ENCODE results near the gene DHX15.

Gene DHX15

GRCh38 chr4:24561438-24562139 lies 22.8 kb downstream of the DHX15 start:
- no peak overlapping the region for H3K4me3 ChIP-seq (ENCODE audit: low read length)
- TF ChIP-seq, protein P1, sequence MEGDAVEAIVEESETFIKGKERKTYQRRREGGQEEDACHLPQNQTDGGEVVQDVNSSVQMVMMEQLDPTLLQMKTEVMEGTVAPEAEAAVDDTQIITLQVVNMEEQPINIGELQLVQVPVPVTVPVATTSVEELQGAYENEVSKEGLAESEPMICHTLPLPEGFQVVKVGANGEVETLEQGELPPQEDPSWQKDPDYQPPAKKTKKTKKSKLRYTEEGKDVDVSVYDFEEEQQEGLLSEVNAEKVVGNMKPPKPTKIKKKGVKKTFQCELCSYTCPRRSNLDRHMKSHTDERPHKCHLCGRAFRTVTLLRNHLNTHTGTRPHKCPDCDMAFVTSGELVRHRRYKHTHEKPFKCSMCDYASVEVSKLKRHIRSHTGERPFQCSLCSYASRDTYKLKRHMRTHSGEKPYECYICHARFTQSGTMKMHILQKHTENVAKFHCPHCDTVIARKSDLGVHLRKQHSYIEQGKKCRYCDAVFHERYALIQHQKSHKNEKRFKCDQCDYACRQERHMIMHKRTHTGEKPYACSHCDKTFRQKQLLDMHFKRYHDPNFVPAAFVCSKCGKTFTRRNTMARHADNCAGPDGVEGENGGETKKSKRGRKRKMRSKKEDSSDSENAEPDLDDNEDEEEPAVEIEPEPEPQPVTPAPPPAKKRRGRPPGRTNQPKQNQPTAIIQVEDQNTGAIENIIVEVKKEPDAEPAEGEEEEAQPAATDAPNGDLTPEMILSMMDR (IDR thresholded peaks at IDR 0.05; ENCODE audit: insufficient read depth, low read depth, low read length, missing control alignments): no peak
- DNase-seq (ENCODE audit: low read depth): no peak

DNA sequence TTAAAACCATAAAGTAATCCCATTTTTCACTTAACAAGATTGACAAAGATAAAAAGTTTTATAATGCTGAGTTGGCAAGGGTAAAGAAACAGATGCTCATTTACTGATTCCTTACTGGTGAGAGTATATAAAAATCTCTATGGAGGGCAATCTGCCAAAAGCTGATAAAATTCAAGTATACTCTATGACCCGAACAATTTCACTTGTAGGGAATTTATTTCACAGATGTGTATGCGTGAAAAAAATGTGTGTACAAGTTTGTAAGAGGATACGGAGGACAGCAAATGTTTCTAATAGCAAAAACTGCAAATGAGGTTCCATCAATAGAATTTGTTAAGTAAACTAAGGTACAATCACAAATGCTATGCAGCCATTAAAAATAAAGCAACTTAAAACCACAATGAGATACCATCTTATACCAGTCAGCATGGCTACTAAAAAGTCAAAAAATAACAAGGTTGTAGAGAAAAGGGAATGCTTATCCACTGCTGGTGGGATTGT lies 23.4 kb downstream of the DHX15 start:
- H3K4me3 ChIP-seq (ENCODE audit: low read length): no peak overlapping the region
- TF ChIP-seq, protein P1 (IDR thresholded peaks at IDR 0.05; ENCODE audit: insufficient read depth, low read depth, low read length, missing control alignments): no peak
- DNase-seq (ENCODE audit: low read depth): no peak

DNA sequence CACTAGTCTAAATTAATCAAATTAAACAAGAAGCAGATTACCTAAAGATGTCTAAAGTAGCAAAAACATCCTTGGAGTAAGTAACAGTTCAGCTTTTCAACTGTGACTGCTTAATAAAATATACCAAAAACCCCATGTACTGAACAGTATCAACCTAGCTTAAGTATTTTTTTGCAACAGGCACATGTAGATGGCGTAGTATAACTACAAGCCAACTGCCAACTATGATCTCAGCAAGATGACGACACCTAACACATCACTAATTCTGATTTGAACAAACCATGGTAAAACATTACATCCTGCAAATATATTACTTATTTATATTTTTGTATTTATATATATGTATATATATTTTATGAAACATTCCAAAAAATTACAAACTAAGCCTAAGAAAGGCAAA lies 24.5 kb downstream of the DHX15 start:
- DNase-seq (ENCODE audit: low read depth): peak; percentile 56
- TF ChIP-seq, protein P1 (IDR thresholded peaks at IDR 0.05; ENCODE audit: insufficient read depth, low read depth, low read length, missing control alignments): peak; percentile 8
- H3K4me3 ChIP-seq (ENCODE audit: low read length): no peak overlapping the region

- TF ChIP-seq, protein P1 (IDR thresholded peaks at IDR 0.05; ENCODE audit: insufficient read depth, low read depth, low read length, missing control alignments): no peak
- DNase-seq (ENCODE audit: low read depth): no peak
- no peak overlapping the region for H3K4me3 ChIP-seq (ENCODE audit: low read length)
Observed at GRCh38 chr4:24559032-24559821, 25.1 kb downstream of the DHX15 start.

DNA sequence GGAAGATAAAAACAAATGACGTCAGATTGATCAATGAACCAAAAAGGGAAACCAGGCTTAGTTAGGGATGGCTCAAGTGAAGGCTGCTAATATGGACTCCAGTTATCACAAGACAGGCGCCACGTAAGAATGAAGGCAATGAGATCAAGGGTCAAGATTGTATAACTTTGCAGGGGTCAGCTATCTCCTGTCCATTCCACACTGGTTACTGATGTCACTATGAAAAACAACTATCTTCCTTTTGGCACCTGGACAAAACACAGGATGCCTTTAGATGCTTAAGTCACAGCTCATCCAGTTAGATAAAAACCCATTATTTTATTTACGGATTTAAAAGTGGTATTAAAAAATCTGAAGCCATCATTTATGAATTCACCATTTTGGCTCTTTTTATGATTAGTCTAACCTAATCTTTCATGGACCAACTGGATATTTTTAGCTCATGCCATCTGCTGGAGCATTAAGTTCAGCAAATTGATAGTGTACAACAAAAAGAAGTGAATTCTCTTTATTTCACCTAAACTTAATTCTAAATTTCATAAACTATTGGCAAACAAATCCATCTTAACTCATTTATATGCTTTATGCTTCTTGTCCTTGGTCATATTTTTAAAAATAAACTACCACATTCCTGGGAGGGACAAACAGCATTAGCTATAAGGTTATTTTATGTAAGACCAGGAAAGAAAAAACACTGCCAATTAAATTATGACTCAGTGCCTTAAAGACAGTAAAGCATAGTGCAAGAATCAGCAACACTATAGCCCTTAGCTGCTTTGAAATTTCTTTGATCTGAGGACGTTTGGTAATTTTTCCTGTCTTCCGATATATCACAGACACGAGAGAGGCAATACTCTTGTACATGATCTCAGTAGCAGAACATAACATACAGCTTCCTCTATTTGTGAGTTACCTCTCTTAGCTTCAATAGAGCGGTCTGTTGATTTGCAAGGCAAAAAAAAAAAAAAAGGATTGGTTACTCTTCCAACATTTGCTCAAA lies 27.0 kb downstream of the DHX15 start:
- TF ChIP-seq, protein P1 (IDR thresholded peaks at IDR 0.05; ENCODE audit: insufficient read depth, low read depth, low read length, missing control alignments): no peak
- peak; percentile 50 for DNase-seq (ENCODE audit: low read depth)
- H3K4me3 ChIP-seq (ENCODE audit: low read length): no peak overlapping the region

DNA sequence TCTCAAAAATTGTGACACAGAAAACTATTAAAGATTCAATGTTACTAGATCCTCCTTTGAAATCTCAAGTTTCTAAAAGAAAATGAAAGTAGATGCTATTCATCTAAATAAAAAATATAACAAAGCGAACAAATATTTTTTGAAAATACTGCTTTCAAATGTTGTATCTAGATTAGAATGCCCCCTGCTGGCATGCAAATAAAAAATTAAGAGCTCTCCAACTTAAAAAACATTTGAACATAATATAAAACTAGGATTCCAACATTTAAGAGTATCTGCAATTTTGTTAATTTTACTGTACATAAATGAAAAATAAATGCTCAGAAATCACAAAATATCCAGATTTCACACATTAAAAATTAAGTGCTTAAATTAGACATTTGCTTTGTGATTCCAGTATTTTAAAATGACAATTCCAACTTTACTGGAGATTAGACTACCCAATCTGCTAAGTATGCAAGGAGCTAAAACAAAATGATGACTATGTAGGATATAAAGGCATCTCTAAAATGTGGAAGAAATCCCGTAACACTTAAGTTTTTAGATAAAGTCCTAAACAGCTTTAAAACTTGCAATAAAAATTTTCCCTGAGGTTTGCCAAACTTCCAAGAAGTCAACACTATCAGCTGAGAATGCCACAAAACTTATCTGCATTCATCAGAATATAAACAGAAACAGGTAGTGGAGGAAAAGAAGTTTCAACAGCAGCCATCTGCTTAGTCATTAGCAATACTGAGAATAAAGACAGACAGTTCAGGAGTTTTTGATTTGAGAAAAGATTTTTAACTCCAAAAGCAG lies 32.7 kb downstream of the DHX15 start:
- no peak overlapping the region for H3K4me3 ChIP-seq (ENCODE audit: low read length)
- TF ChIP-seq, protein P1 (IDR thresholded peaks at IDR 0.05; ENCODE audit: insufficient read depth, low read depth, low read length, missing control alignments): peak; percentile 22
- peak; percentile 13 for DNase-seq (ENCODE audit: low read depth)
